ENCODE measurements around the gene WDR35. TPM values are rescaled to one million over a fixed set of nuclear protein-coding genes. Genes with fewer than 3 reads are reported as not detected.

WDR35 gene
- total RNA-seq, 4 donors from 2014 or later: 6.4 to 11.0 (median 7.6) TPM

DNA sequence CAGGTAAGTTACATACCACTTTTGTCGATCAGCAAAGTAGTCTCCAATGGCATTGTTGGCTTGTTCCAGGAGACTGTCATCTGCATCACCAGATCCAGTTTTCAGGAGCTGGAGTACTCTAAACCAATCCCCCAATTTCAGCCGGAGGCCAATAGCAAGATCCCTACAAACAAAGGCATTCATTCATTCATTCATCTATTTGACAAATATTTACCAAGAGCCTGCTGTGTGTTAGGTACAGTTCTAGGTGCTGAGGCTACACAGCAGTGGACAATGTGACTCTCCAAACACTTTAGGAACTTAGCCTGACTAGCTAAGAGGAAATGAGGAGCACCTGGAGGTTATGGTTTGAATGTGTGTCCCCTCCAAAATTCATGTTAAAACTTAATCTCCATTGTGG is 53.7 kb downstream of the WDR35 start:
- TF ChIP-seq, protein P1, sequence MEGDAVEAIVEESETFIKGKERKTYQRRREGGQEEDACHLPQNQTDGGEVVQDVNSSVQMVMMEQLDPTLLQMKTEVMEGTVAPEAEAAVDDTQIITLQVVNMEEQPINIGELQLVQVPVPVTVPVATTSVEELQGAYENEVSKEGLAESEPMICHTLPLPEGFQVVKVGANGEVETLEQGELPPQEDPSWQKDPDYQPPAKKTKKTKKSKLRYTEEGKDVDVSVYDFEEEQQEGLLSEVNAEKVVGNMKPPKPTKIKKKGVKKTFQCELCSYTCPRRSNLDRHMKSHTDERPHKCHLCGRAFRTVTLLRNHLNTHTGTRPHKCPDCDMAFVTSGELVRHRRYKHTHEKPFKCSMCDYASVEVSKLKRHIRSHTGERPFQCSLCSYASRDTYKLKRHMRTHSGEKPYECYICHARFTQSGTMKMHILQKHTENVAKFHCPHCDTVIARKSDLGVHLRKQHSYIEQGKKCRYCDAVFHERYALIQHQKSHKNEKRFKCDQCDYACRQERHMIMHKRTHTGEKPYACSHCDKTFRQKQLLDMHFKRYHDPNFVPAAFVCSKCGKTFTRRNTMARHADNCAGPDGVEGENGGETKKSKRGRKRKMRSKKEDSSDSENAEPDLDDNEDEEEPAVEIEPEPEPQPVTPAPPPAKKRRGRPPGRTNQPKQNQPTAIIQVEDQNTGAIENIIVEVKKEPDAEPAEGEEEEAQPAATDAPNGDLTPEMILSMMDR (IDR thresholded peaks at IDR 0.05; ENCODE audit: low read depth): no peak

DNA sequence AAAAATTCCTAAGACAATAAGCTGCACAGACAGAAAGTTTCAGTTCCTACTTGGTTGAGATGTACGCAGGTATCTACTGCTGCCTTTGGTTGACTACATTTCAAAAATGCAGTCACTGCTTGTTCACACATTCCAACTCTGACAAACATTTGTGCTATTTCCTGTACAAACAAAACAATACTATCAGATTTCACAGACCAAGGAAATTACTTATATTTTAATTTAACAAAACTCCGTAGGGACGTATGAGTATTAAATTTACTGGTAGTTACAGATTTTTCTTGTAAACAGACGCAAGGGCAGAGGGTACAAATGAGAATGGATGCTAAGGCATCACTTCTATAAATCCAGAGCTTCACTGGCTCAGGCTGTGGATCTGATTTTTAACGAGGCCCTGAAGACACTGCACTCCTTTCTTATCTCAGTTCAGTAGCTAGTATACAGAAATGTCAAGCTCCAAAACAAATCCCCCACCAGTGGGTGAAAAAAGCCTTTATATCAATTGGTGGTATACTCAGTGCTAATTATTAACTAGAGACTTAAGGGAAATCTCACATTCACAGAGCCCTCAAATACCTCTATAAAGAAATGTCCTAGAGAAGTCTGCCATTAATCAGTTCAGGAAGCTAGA is 56.4 kb downstream of the WDR35 start:
- TF ChIP-seq, protein P1 (IDR thresholded peaks at IDR 0.05; ENCODE audit: low read depth): no peak

DNA sequence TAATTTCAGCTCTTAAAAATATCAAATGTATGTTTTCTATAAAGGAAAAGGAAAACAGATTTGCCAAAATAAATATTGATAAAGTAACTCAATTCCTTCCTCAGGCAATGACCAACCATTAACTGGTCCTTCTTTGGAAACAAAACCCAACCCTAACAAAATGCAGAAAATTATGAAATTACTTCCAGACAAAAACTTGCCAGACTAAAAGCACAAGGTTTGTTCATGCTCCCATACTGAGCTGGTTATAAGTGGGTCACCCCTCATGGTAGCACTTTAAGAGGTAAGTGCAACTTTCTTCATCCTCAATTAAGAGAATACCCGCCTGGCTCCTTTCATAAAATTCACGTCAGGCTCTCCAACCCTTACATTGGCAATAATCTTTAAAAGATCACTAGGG is 57.0 kb downstream of the WDR35 start:
- TF ChIP-seq, protein P1 (IDR thresholded peaks at IDR 0.05; ENCODE audit: low read depth): no peak

DNA sequence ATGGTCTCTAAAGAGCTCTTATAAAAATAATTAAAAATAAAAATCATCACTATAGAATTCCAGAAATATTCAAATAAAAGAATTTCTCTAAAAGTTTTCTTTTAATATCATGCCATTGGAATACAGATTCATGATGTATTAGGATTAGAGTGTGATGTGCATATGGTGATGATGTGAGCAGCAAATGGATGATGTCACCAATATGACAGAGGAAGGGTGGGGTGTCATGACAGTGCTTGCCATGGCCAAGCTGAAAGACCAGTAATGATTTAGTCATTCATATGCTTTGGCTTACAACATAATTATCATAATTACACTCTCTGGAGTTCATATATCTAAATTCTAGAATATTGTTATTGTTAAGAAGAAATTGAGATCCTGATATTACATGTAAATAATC is 60.7 kb downstream of the WDR35 start:
- TF ChIP-seq, protein P1 (IDR thresholded peaks at IDR 0.05; ENCODE audit: low read depth): no peak

DNA sequence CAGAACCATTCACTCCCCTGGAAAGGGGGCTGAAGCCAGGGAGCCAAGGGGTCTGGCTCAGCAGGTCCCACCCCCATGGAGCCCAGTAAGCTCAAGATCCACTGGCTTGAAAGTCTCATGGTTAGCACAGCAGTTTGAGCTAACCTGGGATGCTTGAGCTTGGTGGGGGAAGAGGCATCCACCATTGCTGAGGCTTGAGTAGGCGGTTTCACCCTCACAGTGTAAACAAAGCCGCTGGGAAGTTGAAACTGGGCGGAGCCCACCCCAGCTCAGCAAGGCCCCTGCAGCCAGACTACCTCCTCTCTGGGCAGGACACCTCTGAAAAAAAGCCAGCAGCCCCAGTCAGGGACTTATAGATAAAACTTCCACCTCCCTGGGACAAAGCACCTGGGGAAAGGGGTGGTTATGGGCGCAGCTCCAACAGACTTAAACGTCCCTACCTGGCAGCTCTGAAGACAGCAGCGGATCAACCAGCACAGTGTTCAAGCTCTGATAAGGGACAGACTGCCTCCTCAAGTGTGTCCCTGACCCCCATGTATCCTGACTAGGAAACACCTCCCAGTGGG is 73.4 kb downstream of the WDR35 start:
- TF ChIP-seq, protein P1 (IDR thresholded peaks at IDR 0.05; ENCODE audit: low read depth): no peak

DNA sequence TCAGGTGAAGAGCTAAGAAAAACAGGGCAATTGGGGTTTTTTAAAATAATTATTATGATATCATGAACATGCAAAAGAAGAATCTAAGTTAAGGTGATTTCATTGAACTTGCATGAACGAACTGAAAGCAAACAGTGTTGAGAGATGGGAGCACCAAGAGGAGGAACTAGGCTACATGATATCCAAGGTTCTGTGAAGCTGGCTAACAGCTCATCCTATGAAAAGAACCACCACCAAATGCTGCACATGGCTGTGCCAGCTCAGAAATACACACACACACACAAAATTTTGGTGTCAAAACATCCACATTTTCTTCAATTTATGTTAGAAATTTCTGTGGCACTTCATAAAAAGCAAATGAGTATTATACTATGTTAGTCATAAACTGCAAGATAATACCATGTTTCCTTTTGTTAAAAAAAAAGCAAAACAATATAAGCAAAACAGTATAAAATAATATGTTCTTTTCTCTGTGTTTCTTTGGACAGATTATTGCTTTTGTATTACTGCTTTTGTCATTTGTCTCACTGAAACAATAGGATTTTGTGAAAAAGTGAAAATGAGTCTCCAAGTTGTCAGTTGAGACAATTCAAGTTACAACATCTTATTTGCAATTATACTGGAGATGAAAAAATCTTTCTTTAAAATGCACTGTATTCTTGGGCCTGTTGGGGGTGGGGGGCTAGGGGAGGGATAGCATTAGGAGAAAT is 75.5 kb downstream of the WDR35 start:
- TF ChIP-seq, protein P1 (IDR thresholded peaks at IDR 0.05; ENCODE audit: low read depth): no peak

DNA sequence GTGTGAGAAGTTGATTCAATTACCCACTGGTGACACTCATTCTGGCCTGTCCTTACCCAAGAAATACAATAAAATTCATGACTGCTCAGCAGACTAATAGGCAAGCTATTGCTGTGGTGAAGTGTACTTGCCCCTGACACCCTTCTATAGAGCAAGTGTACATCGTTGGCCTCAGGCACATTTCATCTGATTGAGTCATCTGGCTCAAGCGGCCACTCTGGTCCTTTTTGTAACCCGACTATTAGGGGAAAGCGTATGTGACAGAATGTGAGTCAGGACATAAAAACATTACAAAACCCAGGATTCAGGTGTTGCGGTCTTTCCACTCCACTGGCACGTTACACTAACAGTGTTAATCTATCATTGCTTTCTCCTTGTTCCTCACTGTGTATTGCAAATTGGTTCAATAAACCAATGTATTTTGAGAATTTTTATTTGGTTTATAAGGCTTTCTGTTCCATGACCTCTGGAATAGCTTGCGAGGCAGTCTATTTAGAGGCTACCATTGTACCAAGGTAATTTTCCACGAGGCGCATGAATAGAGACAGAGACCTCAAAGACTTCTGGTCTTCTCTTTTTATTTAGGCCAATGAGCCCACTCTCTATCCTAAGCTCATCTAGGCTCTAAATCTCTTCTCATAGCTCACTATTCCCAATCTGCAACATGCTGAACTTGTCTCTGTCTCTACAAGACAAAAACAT is 77.9 kb downstream of the WDR35 start:
- TF ChIP-seq, protein P1 (IDR thresholded peaks at IDR 0.05; ENCODE audit: low read depth): no peak

All from subcutaneous adipose tissue (tissue), 4 donors.